ENCODE measurements around the gene BIRC5.

The BIRC5 gene

GRCh38 chr17:78211032-78211431 is 3.0 kb upstream of the BIRC5 start:
- H3K4me3 ChIP-seq (replicated peaks; ENCODE audit: low read depth, low read length) = no peak overlapping the region
- no peak for TF ChIP-seq CTCF (IDR thresholded peaks at IDR 0.05; ENCODE audit: low read length, missing control alignments)
- no peak for DNase-seq (ENCODE audit: low read depth)

- peak overlapping the region; percentile 74 for H3K4me3 ChIP-seq (replicated peaks; ENCODE audit: low read depth, low read length)
- no peak for DNase-seq (ENCODE audit: low read depth)
- no peak for TF ChIP-seq CTCF (IDR thresholded peaks at IDR 0.05; ENCODE audit: low read length, missing control alignments)
These were observed 631 bp downstream of the BIRC5 start for GRCh38 chr17:78214706-78215061.

GRCh38 chr17:78219396-78220150 is 5.5 kb downstream of the BIRC5 start:
- no peak for TF ChIP-seq CTCF (IDR thresholded peaks at IDR 0.05; ENCODE audit: low read length, missing control alignments)
- H3K4me3 ChIP-seq (replicated peaks; ENCODE audit: low read depth, low read length) = no peak overlapping the region
- DNase-seq (ENCODE audit: low read depth) = no peak

GRCh38 chr17:78223061-78223460 is 9.0 kb downstream of the BIRC5 start:
- H3K4me3 ChIP-seq (replicated peaks; ENCODE audit: low read depth, low read length) = no peak overlapping the region
- peak; percentile 8 for DNase-seq (ENCODE audit: low read depth)
- TF ChIP-seq CTCF (IDR thresholded peaks at IDR 0.05; ENCODE audit: low read length, missing control alignments) = no peak

- DNase-seq (ENCODE audit: low read depth) = no peak
- no peak for TF ChIP-seq CTCF (IDR thresholded peaks at IDR 0.05; ENCODE audit: low read length, missing control alignments)
- H3K4me3 ChIP-seq (replicated peaks; ENCODE audit: low read depth, low read length) = no peak overlapping the region
These were observed 9.7 kb downstream of the BIRC5 start for GRCh38 chr17:78223765-78224164.

GRCh38 chr17:78224231-78225087 is 10.4 kb downstream of the BIRC5 start:
- no peak overlapping the region for H3K4me3 ChIP-seq (replicated peaks; ENCODE audit: low read depth, low read length)
- TF ChIP-seq CTCF (IDR thresholded peaks at IDR 0.05; ENCODE audit: low read length, missing control alignments) = no peak
- no peak for DNase-seq (ENCODE audit: low read depth)
